GM23338 (cell line): ENCODE measurements around the gene MARCHF3.

Experiments
- EZH2 ChIP-seq: fragments of 200-600 bp; sonication (generic); IDR thresholded peaks from one replicate; pipeline ENCODE4 v1.8.0; 2017; ENCODE audit warnings: antibody characterized with exemption, mild to moderate bottlenecking, low read depth; ENCODE audit not compliant: unreplicated experiment
- EZH2phosphoT487 ChIP-seq: fragments of 200-600 bp; sonication (generic); IDR thresholded peaks from one replicate; pipeline ENCODE4 v1.8.1; 2018; ENCODE audit warnings: antibody characterized with exemption; ENCODE audit not compliant: unreplicated experiment
- TF ChIP-seq, protein P1 (sequence below), 2 experiments: fragments of 200-600 bp in 1 of 2; sonication (generic) in 1 of 2; conservative IDR thresholded peaks; 2 replicates each; pipeline versions ENCODE4 v1.5.1 to v1.6.1; 2016 to 2017; ENCODE audit warnings: antibody characterized with exemption in 2 of 2, low read depth in 2 of 2, mild to moderate bottlenecking in 2 of 2, moderate library complexity in 1 of 2
- TF ChIP-seq, protein P2 (sequence below): IDR thresholded peaks from one replicate; pipeline ENCODE4 v1.6.1; 2018; ENCODE audit warnings: antibody characterized with exemption; ENCODE audit not compliant: unreplicated experiment
- TF ChIP-seq, protein P3 (sequence below): IDR thresholded peaks from 2 replicates; pipeline ENCODE4 v1.6.1; 2016; ENCODE audit warnings: antibody characterized with exemption

DNA sequence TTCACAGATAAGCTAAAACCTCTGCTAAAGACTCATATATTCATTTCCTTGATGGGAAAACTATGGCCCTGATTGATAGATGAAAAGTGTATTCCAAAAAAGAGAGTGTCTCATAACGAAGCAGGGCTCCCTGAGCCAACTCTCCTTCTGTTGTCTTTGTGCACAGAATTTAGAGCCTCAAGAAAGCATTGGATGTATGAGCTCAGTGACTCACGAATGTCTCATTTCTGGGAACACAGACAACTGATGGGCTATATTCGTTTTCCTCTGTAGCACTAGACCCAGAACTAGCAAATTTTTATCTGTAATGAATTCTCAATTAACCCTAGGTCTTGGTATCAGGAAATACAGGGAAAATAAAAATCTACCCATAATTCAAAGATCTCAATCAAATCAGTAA, 165.1 kb downstream of the MARCHF3 start:
- TF ChIP-seq, protein P1, sequence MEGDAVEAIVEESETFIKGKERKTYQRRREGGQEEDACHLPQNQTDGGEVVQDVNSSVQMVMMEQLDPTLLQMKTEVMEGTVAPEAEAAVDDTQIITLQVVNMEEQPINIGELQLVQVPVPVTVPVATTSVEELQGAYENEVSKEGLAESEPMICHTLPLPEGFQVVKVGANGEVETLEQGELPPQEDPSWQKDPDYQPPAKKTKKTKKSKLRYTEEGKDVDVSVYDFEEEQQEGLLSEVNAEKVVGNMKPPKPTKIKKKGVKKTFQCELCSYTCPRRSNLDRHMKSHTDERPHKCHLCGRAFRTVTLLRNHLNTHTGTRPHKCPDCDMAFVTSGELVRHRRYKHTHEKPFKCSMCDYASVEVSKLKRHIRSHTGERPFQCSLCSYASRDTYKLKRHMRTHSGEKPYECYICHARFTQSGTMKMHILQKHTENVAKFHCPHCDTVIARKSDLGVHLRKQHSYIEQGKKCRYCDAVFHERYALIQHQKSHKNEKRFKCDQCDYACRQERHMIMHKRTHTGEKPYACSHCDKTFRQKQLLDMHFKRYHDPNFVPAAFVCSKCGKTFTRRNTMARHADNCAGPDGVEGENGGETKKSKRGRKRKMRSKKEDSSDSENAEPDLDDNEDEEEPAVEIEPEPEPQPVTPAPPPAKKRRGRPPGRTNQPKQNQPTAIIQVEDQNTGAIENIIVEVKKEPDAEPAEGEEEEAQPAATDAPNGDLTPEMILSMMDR (conservative IDR thresholded peaks at IDR 0.05; ENCODE audit: low read depth in 2 of 2), result no peak
- TF ChIP-seq EZH2 (no peak), EZH2phosphoT487 (no peak)
- TF ChIP-seq, protein P2, sequence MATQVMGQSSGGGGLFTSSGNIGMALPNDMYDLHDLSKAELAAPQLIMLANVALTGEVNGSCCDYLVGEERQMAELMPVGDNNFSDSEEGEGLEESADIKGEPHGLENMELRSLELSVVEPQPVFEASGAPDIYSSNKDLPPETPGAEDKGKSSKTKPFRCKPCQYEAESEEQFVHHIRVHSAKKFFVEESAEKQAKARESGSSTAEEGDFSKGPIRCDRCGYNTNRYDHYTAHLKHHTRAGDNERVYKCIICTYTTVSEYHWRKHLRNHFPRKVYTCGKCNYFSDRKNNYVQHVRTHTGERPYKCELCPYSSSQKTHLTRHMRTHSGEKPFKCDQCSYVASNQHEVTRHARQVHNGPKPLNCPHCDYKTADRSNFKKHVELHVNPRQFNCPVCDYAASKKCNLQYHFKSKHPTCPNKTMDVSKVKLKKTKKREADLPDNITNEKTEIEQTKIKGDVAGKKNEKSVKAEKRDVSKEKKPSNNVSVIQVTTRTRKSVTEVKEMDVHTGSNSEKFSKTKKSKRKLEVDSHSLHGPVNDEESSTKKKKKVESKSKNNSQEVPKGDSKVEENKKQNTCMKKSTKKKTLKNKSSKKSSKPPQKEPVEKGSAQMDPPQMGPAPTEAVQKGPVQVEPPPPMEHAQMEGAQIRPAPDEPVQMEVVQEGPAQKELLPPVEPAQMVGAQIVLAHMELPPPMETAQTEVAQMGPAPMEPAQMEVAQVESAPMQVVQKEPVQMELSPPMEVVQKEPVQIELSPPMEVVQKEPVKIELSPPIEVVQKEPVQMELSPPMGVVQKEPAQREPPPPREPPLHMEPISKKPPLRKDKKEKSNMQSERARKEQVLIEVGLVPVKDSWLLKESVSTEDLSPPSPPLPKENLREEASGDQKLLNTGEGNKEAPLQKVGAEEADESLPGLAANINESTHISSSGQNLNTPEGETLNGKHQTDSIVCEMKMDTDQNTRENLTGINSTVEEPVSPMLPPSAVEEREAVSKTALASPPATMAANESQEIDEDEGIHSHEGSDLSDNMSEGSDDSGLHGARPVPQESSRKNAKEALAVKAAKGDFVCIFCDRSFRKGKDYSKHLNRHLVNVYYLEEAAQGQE, result no peak
- TF ChIP-seq, protein P3, sequence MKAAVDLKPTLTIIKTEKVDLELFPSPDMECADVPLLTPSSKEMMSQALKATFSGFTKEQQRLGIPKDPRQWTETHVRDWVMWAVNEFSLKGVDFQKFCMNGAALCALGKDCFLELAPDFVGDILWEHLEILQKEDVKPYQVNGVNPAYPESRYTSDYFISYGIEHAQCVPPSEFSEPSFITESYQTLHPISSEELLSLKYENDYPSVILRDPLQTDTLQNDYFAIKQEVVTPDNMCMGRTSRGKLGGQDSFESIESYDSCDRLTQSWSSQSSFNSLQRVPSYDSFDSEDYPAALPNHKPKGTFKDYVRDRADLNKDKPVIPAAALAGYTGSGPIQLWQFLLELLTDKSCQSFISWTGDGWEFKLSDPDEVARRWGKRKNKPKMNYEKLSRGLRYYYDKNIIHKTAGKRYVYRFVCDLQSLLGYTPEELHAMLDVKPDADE, result no peak
